HG02588 (cell line): Measurements from ENCODE around the gene ZBTB20.

ENCODE experiments used
- ATAC-seq: cut with Tn5 transposase; IDR thresholded peaks from one replicate; pipeline ENCODE4 v1.9.1; 2021; ENCODE audit warnings: mild to moderate bottlenecking, moderate library complexity; ENCODE audit not compliant: unreplicated experiment

The ZBTB20 gene

GRCh38 chr3:114498539-114499370 is 648.3 kb downstream of the ZBTB20 start:
- no peak for ATAC-seq

- no peak for ATAC-seq
These were observed 650.2 kb downstream of the ZBTB20 start for GRCh38 chr3:114496874-114497273.

GRCh38 chr3:114496466-114496865 is 650.6 kb downstream of the ZBTB20 start:
- no peak for ATAC-seq

- ATAC-seq, result no peak
These were observed 651.1 kb downstream of the ZBTB20 start for GRCh38 chr3:114496021-114496434.

DNA sequence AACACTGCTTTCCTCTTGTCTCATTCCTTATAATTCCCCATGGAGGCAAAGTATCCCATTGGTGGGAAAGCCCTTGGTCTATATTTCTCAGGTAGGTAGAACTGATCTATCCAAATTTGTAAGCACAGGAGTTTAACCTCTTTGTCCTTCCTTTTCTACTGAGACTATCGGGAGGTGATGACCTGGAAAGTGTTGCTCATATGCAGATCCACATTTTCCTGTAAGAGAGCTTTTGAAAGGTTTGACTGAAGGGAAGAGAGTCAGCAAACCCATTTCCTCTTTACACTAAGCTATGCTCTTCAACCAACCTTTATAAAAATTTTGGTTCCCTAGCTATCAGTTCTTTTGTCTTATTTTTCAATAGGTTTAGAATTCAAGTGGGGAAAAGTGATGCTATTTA is 652.6 kb downstream of the ZBTB20 start:
- no peak for ATAC-seq

DNA sequence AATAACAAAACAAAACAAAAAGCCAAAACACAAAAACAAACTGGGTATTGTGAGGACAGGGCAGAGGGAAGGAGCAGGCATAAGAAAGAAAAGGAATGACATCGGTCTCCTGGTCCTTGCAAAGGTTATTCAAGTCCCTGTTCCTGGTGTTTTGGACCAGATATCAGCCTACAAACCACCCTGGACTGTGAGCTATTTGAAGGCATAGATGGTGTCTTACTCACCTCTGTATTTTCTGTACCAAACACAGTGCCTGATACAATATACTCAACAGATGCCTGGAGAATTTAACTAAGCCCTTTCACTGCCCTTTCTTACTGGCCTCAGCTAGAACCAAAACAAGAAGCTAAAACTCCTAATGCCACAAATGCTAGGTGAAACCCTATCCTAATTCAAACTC is 656.3 kb downstream of the ZBTB20 start:
- ATAC-seq, result no peak

DNA sequence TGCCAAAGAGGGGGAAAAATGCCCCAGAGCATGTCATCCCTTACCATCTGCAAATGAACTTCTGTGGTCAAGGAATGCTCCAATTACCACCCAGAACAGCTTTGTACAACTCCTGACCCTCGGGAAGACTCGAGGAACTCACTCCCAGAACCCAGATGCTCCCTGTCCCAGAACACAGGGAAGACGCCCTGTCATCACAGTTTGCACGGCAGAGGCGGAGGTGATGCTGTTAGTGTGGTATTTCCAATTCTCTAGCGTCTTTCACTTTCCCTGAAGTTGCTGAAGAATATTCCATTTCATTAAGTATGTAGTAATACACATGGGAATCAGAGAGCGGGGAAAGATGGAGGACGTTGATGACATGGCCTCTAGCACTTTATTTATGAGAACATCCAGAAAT is 659.6 kb downstream of the ZBTB20 start:
- ATAC-seq, result no peak

DNA sequence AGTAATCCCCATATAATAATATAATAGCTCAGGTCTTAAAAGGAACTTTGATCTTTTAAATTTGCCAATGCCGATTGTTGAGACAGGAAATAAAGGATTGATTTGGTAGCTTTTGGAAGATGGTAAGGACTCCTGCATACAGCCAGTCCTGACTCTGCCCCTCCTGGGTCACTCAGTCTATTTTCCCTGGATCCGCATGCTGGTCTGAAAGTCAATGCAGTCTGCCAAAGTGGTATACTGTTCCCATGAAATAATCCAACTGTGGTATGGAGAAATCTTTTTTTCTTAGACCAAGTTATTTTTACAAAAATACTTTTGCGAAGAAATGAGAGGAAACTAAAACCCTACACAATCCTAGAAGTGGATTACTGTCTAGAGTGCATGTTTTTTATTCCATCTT is 662.2 kb downstream of the ZBTB20 start:
- ATAC-seq, result no peak

- ATAC-seq, result no peak
These were observed 666.0 kb downstream of the ZBTB20 start for GRCh38 chr3:114481113-114481512.

DNA sequence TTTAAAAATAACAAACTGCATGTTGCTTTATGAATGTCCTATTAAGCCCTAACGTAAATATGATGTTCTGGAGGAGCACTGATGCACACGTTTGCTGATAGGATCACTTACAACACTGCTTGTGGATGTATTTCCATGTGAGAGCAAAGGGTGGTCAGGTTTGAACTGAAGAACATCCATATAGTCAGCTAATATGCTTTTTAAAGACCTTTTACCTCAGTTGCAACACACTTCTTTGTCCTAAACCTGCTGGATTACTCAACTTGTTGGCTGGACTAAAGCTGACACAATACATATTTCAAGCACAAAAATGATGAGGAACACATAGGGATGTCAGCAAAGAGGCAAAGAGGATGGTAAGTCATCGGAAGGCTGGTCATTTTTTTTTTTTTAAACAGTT is 666.6 kb downstream of the ZBTB20 start:
- ATAC-seq, result no peak

GRCh38 chr3:114478801-114479200 is 668.3 kb downstream of the ZBTB20 start:
- no peak for ATAC-seq

GRCh38 chr3:114476511-114476910 is 670.6 kb downstream of the ZBTB20 start:
- no peak for ATAC-seq

DNA sequence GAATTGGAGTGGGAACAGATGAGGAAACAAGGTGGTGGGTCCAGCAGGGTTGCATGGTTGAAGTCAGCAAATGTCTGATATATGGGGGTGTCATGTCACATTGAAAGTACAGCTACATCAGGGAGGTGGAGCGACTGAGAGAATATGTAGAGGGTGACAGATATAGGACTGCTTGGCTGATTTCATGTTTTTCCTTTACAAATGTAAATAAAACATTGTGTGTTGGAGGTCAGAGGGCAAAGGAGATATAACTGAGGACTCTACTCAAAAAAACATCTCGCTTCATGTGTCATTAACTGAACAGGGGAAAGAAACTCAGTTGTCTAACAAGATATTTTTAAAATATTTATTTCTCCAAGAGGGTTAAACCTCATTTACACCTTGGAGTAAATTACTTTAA is 675.6 kb downstream of the ZBTB20 start:
- no peak for ATAC-seq

DNA sequence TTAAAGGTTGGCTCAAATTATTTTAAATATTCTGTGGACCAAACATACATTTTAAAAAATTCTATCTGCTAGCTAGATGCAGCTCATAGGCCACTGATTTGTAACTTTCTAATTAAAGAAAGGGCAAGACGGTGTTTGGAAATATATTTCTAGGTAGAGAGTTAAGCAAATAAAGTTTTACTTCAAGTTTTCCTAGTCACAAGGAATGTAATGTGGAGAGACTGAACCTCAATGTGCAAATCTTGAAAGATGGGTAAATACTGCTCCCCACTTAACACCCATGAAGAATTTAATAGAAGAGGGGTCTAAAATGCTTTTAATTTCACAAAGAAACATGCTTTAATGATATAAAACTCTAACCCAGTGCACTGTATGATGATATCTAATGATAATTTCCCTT is 678.0 kb downstream of the ZBTB20 start:
- no peak for ATAC-seq

GRCh38 chr3:114466816-114467215 is 680.3 kb downstream of the ZBTB20 start:
- ATAC-seq, result no peak

DNA sequence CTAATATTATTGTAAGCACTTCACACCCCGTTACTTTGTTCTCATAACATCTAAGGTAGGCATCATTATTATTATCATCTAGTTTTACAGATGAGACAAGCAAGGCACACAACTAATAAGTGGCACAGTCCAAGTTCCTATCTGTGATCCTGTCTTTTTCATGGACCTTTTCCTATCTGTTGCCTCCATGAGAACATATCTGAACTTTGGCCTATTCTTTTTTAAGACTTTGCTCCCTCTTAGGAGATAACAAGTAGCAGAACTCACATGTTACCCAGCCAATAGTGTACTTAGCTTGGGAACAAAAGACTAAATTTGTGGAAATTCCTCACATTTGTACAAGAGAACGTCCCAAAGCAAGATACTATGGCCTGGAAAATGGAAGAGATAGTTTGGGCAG is 680.8 kb downstream of the ZBTB20 start:
- ATAC-seq, result no peak

DNA sequence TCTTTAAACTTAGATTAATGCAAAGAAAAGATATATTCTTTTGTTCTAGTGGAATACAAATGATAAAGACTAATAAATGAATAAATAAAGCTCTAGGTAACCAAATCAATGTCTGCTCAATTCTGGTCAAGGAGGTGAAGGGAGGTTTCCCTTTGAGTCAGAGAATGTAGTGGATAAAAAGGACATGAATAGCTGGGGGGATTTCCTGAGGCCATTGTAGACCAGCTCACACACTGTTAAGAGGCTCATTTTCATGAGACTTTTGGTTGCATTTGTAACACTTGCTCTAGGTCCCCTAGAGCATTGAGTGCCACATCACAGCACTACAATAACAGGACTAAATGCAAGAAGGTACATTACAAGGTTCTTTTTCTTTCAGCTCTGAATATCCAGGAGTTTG is 682.5 kb downstream of the ZBTB20 start:
- peak; percentile 95 for ATAC-seq

- no peak for ATAC-seq
These were observed 684.3 kb downstream of the ZBTB20 start for GRCh38 chr3:114462750-114463149.

DNA sequence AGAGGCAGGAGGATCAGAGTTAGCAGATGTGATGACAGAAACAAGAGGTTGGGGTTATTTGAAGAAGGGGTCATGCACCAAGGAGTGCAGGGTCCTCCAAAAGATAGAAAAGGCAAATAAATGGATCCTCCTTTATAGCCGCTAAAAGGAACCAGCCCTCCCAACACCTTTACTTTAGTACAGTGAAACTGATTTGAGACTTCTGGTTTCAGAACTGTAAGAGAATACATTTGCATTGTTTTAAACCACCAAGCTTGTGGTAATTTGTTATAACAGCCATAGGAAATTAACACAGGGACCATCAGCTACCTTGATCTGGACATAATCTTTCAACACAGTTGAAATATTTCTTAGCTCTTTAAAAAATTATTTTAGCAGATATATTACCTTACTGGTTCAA is 686.6 kb downstream of the ZBTB20 start:
- peak; percentile 46 for ATAC-seq

GRCh38 chr3:114456742-114457141 is 690.3 kb downstream of the ZBTB20 start:
- peak; percentile 87 for ATAC-seq

- ATAC-seq, result no peak
These were observed 691.7 kb downstream of the ZBTB20 start for GRCh38 chr3:114455432-114455831.

DNA sequence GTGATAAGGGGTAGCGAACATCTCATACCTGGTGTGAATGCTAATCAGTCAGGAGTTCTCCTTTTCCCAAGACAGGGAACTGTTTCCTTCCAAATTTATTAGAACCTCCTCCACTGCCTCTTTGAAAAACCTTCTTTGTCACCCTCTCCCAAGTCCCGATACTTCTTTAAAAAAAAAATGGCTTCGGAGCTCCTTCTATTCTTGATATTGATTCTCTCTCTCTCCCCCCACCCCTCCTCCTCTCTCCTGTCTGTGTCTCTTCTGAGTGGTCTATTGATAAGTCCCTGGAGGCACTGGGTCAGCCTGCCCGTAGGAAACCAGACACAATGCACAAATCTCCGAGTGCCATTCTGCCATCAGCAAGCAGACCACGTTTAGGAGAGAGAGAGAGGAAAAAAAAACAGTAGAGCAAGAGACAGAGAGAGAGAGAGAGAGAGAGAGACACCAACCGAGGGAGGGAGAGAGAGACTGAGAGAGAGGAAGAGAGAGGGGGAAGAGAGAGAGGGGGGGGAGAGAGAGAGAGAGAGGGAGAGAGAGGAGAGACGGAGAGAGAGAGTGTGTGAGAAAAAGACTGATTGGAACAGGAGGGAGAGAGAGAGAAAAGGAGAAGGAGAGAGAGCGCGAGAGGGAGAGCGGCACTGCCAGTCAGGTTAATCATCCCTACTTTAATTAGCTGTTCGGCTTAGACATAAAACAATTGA is 692.4 kb downstream of the ZBTB20 start:
- no peak for ATAC-seq
